CD4-positive, alpha-beta T cell treated with Interleukin-4 for 1 hour (primary cell): ENCODE measurements around the gene SMOC2.

ENCODE experiments used
- DNase-seq, 2 donors: peaks; one replicate each; pipeline ENCODE4 v3.0.0-alpha.2; 2020 to 2022

Gene SMOC2

GRCh38 chr6:168448243-168448855 lies 7.4 kb downstream of the SMOC2 start:
- no peak for DNase-seq

GRCh38 chr6:168450917-168451316 lies 9.9 kb downstream of the SMOC2 start:
- no peak for DNase-seq

DNA sequence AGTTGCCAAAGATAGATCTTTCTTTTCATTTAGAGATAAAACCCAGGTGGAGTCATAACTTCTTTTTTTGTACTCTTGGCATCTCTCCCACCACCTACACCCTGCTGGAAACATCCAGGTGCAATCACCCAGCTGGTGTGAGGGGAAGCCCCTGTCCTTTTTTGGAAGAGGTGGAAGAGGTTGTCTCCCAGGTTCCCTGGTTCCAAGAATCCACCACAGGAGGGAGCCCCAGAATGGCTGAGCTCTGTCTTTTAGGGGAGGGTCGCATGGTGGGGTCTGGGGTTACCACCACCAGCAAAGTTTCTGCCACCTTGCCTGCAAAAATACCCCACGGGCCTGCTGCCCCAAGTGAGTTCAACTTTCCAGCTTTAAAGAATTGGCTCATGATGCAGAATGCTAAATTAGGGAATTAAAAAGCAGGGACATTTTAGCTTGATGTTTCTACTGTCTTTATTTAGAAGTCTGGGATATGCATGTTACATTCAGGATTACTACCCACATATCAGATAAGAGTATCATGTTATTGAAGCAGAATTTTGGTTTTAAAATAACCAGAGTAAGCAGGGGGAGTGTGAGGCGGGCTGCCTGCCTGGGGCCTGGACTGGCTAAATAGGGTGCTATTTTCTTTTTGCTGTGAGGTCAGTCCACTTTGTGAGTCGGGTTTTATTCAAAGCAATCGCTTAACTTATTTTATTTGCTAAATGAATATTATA lies 11.0 kb downstream of the SMOC2 start:
- DNase-seq, result no peak

DNA sequence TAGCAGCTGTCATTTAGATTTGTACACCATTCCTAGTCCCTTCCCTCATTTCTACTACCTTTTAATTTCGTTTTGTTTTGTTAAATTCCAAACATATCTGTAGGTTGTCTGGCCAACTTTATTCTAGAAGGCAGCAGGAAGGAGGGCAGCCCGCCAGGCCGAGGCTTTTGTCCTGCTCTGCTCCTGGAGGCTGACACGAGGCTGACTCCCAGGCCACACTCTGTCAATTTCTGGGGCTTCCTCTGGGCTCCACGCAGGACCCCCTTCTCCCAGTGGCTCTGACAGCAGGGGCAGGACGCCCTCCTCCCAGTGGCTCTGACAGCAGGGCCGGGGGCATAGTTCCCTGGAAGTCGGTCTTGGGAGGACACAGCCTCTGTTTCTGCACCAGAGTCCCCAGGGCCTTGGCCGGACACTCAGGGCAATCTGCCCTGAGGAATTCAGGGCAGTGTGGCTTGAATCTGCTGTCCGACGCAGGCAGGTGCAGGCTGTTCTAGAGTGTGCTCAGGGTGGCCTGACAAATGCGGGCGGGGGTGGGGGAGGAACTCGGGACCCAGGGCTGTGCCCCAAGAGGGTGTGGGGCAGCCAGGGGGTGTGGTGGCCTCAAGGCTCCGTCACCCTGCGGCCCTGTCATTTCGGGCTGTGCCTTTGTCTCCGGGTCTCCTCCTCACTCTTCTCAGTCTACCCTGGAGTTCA lies 11.8 kb downstream of the SMOC2 start:
- no peak for DNase-seq

DNA sequence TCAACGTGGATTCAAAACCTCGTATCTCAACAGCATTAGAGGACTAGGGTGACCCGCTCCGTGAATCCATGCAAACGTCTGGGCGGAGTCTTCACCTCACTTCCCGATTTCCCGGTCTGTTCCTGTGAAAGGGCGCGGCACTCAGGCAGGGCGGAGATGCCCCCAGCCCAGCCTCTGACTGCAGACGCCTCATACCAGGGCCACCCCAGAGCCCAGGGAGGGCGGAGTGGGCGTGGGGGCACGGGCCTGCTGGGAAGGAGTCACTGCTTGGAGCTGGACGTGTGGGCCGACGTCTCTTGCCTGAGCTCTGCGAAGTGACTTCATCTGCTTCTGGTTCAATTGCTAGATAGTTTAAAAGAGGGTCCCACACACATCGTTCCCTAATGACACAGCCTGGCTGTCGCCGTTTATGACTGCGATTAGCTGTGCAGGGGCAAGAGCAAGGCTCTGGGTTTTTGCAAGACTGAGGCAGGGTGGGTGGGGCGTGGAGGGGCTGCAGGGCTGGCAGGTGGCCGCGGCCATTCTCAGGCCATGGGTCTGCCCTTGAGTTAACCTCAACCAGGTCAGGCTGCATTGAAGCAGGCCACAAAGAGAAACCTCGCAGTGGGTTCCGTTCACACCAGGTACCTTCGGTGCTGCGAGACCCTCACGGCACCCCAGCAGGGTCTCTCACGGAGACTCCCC lies 15.0 kb downstream of the SMOC2 start:
- no peak for DNase-seq

DNA sequence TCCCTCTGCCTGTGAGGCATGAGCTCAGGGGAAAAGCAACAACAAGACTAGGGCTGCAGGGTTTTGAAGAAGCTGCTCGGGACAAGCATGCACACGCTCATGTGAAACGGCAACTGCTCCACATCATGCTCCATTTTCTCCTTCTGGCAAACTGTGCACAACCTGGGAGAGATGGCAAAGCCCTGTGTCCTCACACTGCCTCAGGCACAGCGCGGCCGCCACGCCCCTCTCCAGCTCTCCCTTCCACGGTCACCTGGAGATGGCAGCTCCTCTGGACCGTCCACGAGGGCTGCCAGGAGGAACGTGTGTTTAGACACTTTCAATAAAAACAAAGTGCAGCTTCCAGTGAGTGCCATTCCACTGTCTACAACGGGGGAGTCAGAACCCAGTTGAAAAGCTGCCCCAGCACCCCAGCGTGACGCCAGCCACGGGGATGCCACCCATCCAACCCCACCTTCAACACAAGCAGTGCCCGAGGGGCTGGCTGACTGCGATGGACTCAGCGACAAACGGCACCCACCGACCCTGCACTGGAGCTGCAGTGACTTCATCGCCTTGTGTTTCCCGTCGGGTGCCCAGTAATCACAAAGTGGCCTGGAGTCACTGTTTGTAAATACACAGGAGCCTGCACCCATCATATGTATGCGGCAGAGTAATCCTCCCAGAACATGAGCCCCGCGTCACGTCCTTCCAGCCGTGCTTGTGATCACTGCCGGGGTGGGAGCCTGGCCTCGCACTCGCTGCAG lies 16.1 kb downstream of the SMOC2 start:
- DNase-seq, result no peak

GRCh38 chr6:168457653-168457934 lies 16.6 kb downstream of the SMOC2 start:
- no peak for DNase-seq

GRCh38 chr6:168458101-168458500 lies 17.1 kb downstream of the SMOC2 start:
- no peak for DNase-seq

GRCh38 chr6:168459572-168459971 lies 18.6 kb downstream of the SMOC2 start:
- no peak for DNase-seq

- DNase-seq, result no peak
Measured at GRCh38 chr6:168462289-168462853, 21.4 kb downstream of the SMOC2 start.

DNA sequence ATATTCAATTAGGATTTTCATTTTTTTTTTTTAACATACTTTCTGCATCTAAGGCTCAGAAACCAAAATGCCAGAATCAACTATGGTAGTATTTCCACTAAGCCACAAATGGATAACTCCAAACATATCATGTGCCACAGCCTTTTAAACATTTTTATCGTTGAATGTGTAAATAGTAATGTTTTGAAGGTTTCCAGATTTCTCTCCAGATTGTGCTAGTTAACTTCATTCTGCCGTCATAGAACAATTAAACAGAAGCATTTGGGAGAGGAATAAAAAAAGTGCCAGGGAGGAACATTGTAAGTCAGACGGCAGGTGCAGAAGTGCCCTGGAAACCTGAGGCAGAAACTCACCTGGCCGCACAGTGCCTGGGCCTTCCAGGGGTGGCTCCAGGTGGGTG lies 23.6 kb downstream of the SMOC2 start:
- no peak for DNase-seq

- no peak for DNase-seq
Measured at GRCh38 chr6:168468045-168468444, 27.1 kb downstream of the SMOC2 start.

DNA sequence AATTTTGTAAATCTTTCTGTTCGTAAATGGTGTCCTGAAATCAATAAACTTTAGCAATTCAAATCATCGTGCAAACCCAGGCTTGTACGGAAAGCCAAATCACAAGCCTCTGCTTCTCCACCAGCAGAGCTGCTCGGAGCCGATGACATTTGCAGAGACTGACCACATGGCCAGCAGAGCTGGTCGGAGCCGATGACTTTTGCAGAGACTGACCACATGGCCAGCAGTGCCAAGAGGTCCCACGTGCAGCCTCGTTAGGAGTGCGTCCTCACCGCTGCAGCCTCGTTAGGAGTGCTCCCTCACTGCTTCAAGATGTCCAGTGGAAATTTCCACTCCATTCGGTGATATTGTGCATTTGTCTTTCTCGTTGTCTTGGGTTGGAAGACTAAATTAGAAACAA lies 28.5 kb downstream of the SMOC2 start:
- DNase-seq, result no peak

- DNase-seq, result no peak
Measured at GRCh38 chr6:168469926-168470325, 28.9 kb downstream of the SMOC2 start.

GRCh38 chr6:168472363-168472762 lies 31.4 kb downstream of the SMOC2 start:
- no peak for DNase-seq

DNA sequence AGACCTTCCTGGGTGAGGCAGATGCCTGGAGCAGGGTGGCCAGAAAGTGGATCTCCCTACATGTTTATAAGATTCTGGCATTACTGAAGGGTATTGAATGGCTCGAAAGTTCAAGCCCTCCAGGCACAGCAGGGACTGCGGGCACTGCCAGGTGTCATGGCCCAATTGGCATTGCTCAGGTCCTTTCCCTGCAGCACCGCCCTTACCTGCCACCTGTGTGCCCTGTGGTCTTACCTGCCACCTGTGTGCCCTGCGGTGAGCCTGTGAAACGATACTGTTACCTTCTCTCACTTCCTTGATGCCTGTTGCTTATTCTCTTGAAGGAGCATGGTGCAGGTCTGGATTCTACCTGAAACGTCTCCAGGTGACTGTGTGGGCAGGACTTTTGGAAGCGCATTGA lies 32.2 kb downstream of the SMOC2 start:
- DNase-seq, result no peak

- DNase-seq, result no peak
Measured at GRCh38 chr6:168475188-168476013, 34.4 kb downstream of the SMOC2 start.

DNA sequence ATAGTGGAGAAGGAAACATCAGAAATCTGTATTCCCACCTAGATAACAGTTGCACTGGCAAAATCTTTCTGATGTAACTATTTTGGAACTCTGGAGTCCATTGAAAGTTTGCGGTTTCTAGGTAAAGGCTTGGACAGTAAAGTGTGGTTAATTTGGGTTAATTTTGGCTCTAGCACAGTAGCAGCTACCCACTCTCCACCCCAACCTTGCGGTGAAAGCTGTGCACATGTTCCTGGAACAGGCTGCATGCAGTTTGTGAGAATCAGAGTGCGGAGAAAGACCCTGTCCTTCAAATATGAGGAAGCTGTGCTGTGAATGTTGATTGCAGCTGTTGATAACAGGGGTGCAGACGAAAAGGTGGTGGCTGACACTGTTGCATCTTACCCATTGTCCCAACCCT lies 38.4 kb downstream of the SMOC2 start:
- DNase-seq, result no peak

DNA sequence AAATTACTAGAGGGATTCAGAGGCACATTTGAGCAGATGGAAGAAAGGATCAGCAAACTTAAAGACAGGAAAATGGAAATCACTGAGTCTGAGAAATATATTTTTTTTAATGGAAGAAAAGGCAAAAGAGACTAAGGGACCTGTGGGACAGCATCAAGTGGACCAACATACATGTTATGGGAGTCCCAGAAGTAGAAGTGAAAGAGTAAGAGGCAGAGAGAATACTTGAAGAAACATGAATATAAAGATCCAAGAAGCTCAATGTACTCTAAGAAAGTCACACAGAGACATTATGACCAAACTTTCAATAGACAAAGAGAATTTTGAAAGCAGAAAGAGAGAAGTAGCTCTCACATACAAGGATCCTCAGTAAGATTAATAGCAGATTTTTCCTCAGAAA lies 39.5 kb downstream of the SMOC2 start:
- DNase-seq, result no peak

- no peak for DNase-seq
Measured at GRCh38 chr6:168485818-168486217, 44.8 kb downstream of the SMOC2 start.

DNA sequence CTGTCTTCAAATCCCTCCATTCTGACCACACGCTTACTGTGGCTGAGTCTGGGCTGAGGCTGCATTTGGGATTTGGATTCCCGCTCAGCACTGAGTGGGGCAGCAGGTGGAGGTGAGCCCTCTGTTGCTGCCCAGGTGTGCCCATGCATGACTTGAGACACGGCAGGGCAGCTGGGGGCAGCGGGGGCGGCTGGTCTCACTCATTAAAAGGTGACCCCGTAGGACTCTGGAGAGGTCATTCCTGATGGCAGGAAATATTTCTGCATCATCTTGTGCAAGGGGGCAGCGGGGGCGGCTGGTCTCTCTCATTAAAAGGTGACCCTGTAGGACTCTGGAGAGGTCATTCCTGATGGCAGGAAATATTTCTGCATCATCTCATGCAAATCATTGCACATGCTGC lies 49.8 kb downstream of the SMOC2 start:
- DNase-seq, result no peak

DNA sequence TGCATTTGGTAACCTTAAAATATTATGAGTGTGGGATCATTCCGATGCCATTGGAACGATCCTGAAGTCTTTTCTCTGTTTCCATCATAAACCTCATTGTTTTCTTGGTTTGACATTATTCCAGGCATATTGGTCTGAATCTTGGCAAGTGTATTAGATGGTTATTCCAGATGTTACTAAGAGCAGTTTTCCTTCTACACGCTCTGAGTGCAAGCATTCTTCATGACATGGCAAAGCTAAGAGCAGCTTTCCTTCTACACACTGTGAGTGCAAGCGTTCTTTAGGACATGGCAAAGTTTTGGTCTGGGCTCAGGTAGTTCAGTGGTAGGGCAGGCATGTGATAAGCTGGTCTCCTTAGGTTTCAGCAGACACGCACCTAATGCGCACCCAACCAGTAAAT lies 53.0 kb downstream of the SMOC2 start:
- DNase-seq, result no peak
